Measurements from ENCODE around the gene CFAP410.
"Not testable (repeated sequence)": the region's sequence is repeated elsewhere in the genome, so short reads cannot be mapped to it uniquely, and the experiment has no call there.

Gene CFAP410

DNA sequence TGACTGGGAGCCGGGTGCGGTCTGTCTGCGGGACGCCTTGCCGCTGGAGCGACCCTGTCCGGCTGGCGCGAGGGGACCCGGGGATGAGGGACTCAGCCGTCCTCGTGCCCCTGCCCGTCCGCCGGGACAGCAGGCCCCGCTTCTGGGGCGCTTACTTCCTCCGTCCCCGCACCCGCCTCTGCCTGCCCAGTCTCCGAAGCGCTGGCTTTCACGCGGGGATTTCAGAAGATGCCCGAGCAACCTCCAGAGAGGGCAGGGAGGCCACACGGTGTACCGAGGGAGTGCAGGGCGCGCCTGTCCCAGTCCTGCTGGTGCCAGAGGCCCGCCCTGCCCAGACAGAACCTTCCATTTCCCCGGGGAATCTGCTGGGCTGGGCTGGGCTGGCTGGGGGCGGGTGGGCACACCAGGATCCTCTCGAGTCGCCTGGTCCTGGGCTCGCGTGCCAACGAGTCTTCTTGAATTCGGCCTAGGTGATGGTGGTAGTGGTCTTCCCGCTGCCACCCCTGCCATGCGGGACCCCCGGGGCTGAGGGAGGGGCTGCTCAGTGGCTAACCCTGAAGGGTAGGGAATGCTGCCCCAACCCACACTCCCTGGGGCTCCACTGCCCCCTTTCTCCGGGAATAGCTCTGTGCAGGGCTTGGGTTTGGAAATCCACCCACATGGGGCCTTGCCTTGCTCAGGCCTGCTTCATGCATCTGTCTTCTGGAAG is 11.7 kb upstream of the CFAP410 start:
- no peak for DNase-seq (ENCODE audit: low spot score)

DNA sequence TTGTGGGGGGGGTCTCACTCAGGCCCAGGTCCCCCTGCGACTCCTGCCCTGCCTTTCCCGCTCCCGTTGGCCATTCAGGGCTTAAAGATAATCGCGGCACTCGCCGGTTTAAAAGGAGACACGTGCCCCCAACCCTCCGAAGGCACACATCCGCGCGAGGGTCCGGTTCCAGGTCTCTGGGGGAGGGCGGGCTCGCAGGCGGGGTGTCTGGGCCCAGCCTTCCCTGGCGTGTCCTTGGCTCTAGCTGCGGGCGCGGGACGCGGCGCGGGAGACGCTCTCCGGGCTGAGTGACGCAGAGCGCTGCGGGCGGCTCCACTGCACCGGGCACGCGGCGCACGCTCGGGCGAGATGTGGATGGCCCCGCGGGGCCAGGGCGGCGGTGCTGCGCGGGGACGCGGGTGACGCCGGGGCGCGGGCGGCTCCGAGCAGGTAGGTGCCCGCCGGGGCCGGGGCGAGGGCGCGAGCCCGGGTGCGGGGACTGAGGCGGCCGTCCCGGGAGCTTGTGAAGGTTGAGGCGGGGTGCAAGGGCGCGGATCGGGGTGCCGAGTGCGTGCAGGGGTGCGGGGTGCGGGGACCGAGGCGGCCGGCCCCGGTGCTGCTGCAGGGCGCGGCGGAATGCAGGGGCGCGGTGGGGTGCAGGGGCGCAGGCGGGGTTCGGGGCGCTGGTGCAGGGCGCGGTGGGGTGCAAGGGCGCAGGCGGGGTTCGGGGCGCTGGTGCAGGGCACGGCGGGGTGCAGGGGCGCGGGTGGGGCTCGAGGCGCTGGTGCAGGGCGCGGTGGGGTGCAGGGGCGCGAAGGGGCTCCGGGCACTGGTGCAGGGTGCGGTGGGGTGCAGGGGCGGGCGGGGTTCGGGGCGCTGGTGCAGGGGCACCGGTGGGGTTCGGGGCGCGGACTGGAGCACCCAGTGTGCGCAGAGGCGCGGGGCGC is 10.9 kb upstream of the CFAP410 start:
- no peak for DNase-seq (ENCODE audit: low spot score)

- no peak for DNase-seq (ENCODE audit: low spot score)
These were observed 10.2 kb upstream of the CFAP410 start for GRCh38 chr21:44349416-44349846.

DNA sequence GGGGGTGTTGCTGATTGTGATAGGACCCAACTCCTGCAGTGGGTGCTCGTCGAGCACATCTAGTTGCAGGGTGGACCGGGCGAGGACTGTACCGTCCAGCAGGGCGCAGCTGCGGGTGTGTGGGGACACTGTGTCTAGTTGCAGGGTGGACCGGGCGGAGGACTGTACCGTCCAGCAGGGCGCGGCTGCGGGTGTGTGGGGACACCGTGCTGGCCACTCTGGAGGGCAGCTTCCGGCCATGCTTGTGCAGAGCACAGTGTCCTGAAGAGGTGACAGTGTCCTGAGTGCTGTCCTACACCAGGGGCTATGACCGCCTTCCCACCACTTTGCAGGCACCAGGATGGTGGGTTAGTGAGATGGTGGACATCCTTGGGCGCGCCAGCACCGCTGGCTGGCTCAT is 9.7 kb upstream of the CFAP410 start:
- DNase-seq (ENCODE audit: low spot score), result no peak

- no peak for DNase-seq (ENCODE audit: low spot score)
These were observed 8.8 kb upstream of the CFAP410 start for GRCh38 chr21:44347911-44348451.

DNA sequence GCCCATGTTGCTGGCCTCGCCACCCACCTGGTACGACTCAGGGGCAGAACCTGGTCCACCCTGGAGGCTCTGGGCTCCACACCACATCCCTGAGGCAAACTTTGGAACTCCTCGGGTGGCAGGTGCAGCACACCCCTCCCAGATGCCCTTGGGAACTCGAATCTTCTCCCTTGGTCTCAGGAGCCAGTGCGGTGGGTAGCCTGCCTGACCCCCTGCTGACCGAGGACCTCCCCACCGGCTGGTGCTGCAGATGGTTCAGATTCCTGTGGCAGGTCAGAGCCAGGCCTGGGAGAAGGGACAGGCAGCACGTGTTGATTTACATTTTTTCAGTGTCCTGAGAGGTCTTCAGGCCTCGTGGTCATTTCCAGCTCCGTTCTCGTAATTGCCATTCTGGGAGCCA is 6.3 kb upstream of the CFAP410 start:
- DNase-seq (ENCODE audit: low spot score), result no peak

DNA sequence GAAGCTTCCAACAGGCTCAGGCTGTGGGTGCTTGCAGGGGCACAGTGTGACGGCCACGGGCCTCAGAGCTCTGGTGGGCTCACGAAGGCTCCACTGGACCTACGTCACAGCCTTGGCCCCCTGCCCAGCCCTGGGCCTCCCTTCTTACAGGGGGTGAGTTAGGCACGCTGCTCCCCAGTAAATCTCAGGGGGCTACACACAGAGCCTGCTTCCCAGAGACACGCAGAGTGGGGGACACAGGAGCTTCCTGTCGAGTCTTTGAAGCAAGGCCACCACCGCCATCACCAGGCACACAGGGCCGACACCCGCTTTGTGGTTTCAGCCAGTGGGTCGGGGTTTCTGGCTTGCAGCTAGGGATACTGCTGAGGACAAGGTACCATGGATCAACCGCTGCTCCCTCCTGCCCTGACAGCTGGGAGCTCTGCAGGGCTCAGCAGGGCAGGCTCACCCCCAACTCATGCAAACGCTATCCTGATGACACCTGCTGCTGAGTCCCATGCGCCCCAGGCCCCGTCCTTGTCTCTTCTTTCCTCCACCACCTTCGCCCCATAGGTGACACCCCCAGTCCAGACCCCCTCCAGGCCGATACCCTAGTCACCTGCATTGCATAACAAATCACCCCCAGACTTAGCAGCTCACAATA is 5.5 kb upstream of the CFAP410 start:
- no peak for DNase-seq (ENCODE audit: low spot score)

GRCh38 chr21:44342981-44343380 is 3.8 kb upstream of the CFAP410 start:
- DNase-seq (ENCODE audit: low spot score), result not testable (repeated sequence)

- DNase-seq (ENCODE audit: low spot score), result not testable (repeated sequence)
These were observed 2.7 kb upstream of the CFAP410 start for GRCh38 chr21:44341726-44342458.

DNA sequence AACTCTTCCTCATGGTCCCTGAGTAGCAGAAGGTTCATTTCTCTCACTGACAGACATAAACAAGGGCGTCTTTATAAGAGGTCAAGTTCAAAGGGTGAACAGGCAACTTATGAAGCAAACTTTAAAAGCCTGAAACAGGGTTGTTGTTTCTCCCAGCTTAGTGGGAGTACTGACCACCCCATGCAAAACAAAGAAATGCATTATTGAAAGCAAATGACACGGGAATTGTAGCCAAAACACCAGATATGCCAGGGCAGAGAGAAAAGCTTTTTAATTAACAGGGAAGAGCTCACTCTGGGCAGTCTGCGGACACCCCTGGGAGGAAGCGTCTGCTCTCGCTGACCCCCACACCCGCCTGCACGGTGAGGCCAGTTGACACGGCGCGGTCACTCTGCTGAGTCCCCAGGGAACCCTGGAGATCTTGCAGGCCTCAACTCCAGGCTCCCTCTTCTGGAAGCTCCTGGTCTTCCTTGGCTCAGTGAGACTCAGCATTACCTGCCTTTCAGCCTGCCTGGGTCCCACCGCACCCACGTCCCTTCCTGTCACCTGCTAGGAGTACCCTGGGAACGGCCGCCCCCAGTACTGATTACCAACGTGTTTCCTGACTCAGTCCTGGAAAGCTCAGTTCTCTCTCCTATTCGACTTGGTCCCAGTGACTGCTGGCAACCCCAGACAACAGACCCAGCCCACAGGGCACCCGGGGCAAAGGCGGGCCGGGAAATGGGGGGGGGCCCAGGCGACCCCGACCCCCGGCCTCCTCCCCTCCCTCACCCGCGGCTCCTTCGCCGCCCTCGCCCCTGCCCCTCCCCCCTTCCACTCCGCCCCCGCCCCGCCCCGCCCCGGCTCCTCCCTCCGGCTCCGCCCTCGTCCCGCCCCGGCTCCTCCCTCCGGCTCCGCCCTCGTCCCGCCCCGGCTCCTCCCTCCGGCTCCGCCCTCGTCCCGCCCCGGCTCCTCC is 972 bp downstream of the CFAP410 start:
- peak; percentile 21 for DNase-seq (ENCODE audit: low spot score)

DNA sequence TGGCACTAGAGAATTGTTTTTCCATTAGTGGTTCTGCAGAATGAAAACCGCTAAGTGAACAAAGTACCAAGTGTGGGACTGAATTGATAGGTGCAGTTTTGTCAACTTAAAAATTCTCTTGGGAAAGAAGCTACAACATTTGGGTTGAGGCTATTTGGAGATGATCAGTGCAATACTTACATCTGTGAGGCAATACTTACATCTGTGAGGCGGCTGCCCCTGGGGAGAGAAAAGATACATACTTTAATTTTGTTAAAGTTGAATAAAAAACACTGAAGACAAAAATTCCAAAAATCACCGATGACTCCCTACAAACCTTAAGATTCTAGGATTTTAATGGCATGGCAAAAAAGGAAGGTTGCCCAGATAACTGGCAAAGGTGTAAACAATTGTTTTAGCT is 1.7 kb downstream of the CFAP410 start:
- DNase-seq (ENCODE audit: low spot score), result no peak

GRCh38 chr21:44335266-44336059 is 3.7 kb downstream of the CFAP410 start:
- no peak for DNase-seq (ENCODE audit: low spot score)

DNA sequence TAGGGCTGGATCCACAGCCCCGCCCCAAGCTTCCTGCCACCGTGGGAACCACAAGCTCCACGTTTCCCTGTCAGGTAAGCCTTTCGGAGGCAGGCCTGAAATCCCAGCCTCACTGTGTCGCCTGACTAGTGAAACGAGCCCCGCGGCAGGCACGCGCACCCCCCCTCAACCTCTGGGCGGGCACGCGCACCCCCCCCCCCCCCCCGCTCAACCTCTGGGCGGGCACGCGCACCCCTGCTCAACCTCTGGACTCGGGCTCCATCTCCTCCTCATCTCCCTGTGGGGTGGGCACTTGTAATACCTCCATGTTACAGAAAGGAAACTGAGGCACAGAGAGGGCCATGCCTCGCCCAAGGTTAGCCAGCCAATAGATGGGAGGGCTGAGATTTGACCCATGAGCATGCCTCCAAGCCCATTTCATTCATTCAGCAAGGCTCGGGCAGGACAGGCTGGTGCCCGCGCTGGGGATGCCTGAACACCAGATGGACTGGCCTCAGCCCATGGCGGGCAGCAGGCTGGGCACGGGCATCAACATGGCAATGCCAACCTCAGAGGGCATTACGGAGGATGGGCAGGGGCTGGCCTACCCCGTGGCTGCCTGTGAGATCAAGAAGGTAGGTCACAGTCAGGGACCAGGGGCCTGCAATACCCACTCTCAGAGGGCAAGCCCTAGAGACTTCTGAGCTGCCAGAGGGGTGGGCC is 4.7 kb downstream of the CFAP410 start:
- DNase-seq (ENCODE audit: low spot score), result no peak

GRCh38 chr21:44333509-44334328 is 5.5 kb downstream of the CFAP410 start:
- no peak for DNase-seq (ENCODE audit: low spot score)

DNA sequence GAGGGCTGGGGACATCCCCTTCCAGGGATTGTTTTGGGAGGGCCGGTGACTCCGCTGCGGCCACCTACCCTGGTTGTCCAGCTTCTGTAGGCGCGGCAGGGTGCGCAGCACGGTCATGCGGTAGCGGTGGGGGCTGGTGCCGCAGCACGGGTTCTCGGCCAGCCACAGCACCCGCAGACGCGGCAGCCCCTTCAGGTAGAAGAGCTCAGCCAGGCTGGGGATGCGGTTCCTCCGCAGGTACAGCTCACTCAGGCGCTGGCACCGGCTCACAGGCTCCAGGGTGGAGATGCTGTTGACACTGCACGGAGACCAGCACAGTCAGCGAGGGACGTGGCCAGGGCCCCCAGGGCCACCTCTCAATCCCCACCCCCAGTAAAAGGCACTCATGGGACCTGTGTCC is 6.2 kb downstream of the CFAP410 start:
- no peak for DNase-seq (ENCODE audit: low spot score)

DNA sequence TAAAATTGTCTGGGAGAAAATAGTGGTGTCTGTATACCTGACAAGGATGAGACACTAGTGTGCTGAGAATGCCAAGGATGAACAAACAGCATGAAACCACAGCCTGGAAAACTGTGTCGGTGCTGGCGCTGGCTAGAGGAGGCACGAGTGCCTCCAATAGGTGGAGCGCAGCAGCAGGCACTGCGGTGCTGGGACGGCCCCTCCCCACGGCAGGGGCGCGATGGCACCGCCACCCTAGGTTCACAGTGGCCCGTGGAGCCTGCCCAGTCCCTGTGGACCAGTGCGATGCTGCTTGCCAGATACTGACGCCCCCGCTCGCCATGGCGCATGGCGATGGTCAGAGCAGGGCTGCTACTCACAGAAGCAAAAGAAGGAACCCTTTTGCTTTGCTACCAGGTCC is 6.8 kb downstream of the CFAP410 start:
- DNase-seq (ENCODE audit: low spot score), result no peak

GRCh38 chr21:44331650-44332307 is 7.4 kb downstream of the CFAP410 start:
- no peak for DNase-seq (ENCODE audit: low spot score)

- no peak for DNase-seq (ENCODE audit: low spot score)
These were observed 8.0 kb downstream of the CFAP410 start for GRCh38 chr21:44331209-44331608.

Measured in CD4-positive, alpha-beta T cell treated with Interleukin-2 at 100 ng/mL for 4 hours (primary cell).